Cardiac fibroblast (primary cell): ENCODE results near the gene PTPRN2.
"Not testable (repeated sequence)": the region's sequence is repeated elsewhere in the genome, so short reads cannot be mapped to it uniquely, and the experiment has no call there.

ENCODE experiments used
- DNase-seq, 2 donors: peaks; one replicate each; pipeline versions ENCODE4 v3.0.0 to v3.0.0-alpha.2; 2010; ENCODE audit warnings: low read depth in 2 of 2
- H3K4me3 ChIP-seq, 2 donors: replicated peaks in 1 of 2; 1 replicate in 1 of 2; 2 replicates in 1 of 2; pipeline ENCODE4 v1.5.1; 2011; ENCODE audit warnings: low read depth in 2 of 2, low read length in 2 of 2, mild to moderate bottlenecking in 2 of 2, moderate library complexity in 1 of 2
- TF ChIP-seq, protein P1 (sequence below): IDR thresholded peaks from one replicate; pipeline ENCODE4 v1.5.1; 2011; ENCODE audit warnings: low read depth, mild to moderate bottlenecking, low read length, inconsistent platforms

Gene PTPRN2

GRCh38 chr7:157565201-157565626 lies 1022.4 kb downstream of the PTPRN2 start:
- TF ChIP-seq, protein P1, sequence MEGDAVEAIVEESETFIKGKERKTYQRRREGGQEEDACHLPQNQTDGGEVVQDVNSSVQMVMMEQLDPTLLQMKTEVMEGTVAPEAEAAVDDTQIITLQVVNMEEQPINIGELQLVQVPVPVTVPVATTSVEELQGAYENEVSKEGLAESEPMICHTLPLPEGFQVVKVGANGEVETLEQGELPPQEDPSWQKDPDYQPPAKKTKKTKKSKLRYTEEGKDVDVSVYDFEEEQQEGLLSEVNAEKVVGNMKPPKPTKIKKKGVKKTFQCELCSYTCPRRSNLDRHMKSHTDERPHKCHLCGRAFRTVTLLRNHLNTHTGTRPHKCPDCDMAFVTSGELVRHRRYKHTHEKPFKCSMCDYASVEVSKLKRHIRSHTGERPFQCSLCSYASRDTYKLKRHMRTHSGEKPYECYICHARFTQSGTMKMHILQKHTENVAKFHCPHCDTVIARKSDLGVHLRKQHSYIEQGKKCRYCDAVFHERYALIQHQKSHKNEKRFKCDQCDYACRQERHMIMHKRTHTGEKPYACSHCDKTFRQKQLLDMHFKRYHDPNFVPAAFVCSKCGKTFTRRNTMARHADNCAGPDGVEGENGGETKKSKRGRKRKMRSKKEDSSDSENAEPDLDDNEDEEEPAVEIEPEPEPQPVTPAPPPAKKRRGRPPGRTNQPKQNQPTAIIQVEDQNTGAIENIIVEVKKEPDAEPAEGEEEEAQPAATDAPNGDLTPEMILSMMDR = no peak
- no peak for DNase-seq
- no peak overlapping the region for H3K4me3 ChIP-seq

- TF ChIP-seq, protein P1 = no peak
- no peak overlapping the region for H3K4me3 ChIP-seq
- DNase-seq = peak in 1 of 2 donors; percentile 6
These were observed 1023.0 kb downstream of the PTPRN2 start for GRCh38 chr7:157564517-157565177.

DNA sequence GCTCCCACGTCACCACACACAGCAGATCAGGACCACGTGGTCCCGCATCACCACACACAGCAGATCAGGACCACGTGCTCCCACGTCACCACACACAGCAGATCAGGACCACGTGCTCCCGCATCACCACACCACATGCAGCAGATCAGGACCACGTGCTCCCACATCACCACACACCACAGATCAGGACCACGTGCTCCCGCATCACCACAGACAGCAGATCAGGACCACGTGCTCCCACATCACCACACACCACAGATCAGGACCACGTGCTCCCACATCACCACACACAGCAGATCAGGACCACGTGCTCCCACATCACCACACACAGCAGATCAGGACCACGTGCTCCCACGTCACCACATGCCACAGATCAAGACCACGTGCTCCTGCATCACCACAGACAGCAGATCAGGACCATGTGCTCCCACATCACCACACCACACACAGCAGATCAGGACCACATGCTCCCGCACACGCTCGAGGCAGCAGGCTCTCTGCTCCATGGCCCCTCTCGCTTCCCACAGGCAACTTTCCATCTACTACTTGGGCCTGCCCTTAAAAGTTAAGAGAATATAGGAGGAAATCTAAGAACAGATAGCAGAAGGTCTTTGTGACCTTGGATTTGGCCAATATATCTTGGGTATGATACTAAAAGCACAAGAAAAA lies 1024.0 kb downstream of the PTPRN2 start:
- H3K4me3 ChIP-seq, DNase-seq: not testable (repeated sequence)

- not testable (repeated sequence) for DNase-seq, H3K4me3 ChIP-seq
These were observed 1024.9 kb downstream of the PTPRN2 start for GRCh38 chr7:157562522-157563398.

GRCh38 chr7:157561816-157562410 lies 1025.7 kb downstream of the PTPRN2 start:
- TF ChIP-seq, protein P1 = no peak
- DNase-seq = no peak
- H3K4me3 ChIP-seq = no peak overlapping the region

DNA sequence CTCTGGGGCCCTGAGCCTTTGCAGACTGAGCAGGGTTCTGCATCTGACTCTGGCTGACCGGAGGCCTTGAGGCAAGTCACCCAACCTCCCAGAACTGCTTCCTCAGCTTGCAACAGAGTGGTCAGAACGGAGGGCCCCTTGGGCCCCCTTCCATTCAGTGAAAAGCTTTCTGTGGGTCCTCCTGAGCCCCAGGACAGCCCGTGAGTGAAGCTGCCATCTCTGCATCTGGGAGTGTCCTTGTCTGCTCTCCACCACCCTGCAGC lies 1026.2 kb downstream of the PTPRN2 start:
- DNase-seq = no peak
- TF ChIP-seq, protein P1 = no peak
- no peak overlapping the region for H3K4me3 ChIP-seq

DNA sequence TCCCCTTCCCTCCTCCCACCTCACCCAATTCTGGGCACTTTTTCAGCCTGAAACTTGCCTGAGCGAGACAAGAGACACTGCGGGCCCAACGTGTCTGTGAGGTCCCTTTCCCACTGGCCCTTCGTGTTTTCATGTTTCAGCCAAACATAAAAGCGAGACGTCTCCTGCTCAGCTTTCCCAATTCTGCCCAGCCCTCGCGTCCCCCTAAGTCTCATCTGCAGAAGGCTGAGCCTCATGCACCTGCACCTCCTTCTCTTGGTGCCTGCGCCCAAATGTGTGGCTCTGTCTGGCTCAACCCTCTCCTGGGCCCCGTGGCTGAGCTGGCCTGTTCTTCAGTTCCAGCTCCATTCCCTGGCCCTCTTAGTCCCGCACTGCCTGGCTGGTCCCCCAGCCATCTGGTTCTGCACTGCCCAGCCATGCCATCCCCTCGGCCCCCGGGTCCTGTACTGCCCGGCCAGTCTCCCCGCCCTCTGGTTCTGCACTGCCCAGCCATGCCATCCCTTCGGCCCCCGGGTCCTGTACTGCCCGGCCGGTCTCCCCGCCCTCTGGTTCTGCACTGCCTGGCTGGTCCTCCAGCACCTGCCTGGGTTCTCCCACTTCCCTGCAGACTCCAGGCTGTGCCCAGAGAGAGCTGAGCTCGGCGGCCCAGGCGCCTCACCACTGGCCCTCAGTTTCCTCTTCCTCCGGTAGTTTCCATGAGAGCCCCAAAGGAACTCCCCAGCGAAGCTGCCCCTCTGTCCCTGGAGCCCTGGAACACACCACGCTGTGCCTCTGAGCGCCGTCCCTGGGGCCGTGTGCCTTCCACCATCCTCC lies 1026.7 kb downstream of the PTPRN2 start:
- no peak for DNase-seq
- no peak overlapping the region for H3K4me3 ChIP-seq
- TF ChIP-seq, protein P1 = no peak
